ENCODE measurements around the gene FBXO39.
"Not testable (repeated sequence)": the region's sequence is repeated elsewhere in the genome, so short reads cannot be mapped to it uniquely, and the experiment has no call there.

FBXO39 gene

GRCh38 chr17:6793748-6794493 is 17.9 kb downstream of the FBXO39 start:
- no peak for DNase-seq (ENCODE audit: low spot score)

GRCh38 chr17:6796017-6796886 is 20.2 kb downstream of the FBXO39 start:
- DNase-seq (ENCODE audit: low spot score): no peak

GRCh38 chr17:6796887-6797490 is 21.0 kb downstream of the FBXO39 start:
- DNase-seq (ENCODE audit: low spot score): no peak

- no peak for DNase-seq (ENCODE audit: low spot score)
Measured at GRCh38 chr17:6797718-6798351, 21.8 kb downstream of the FBXO39 start.

GRCh38 chr17:6799738-6800137 is 23.7 kb downstream of the FBXO39 start:
- no peak for DNase-seq (ENCODE audit: low spot score)

GRCh38 chr17:6800422-6801027 is 24.5 kb downstream of the FBXO39 start:
- no peak for DNase-seq (ENCODE audit: low spot score)

GRCh38 chr17:6811510-6811909 is 35.5 kb downstream of the FBXO39 start:
- no peak for DNase-seq (ENCODE audit: low spot score)

- DNase-seq (ENCODE audit: low spot score): no peak
Measured at GRCh38 chr17:6812295-6812694, 36.3 kb downstream of the FBXO39 start.

GRCh38 chr17:6815775-6816174 is 39.8 kb downstream of the FBXO39 start:
- no peak for DNase-seq (ENCODE audit: low spot score)

- DNase-seq (ENCODE audit: low spot score): not testable (repeated sequence)
Measured at GRCh38 chr17:6816368-6816767, 40.4 kb downstream of the FBXO39 start.

GRCh38 chr17:6818938-6819337 is 42.9 kb downstream of the FBXO39 start:
- no peak for DNase-seq (ENCODE audit: low spot score)

- no peak for DNase-seq (ENCODE audit: low spot score)
Measured at GRCh38 chr17:6823011-6823442, 47.0 kb downstream of the FBXO39 start.

- DNase-seq (ENCODE audit: low spot score): no peak
Measured at GRCh38 chr17:6830383-6830986, 54.5 kb downstream of the FBXO39 start.

GRCh38 chr17:6831661-6832263 is 55.7 kb downstream of the FBXO39 start, which contains the start of gene TEKT1:
TEKT1 (minus strand) TSS chr17:6831729; CDS start chr17:6830376, 1,353 bp downstream.
- peak; percentile 90 for DNase-seq (ENCODE audit: low spot score)

All from Ammon's horn (tissue), 1 donor.